A549 treated with AZD9567 at 1 μM for 4 hours (cell line): Measurements from ENCODE around the gene LRFN4. TPM values are rescaled to one million over a fixed set of nuclear protein-coding genes. Genes with fewer than 3 reads are reported as not detected.

Experiments used
- total RNA-seq: library from RNA; stranded (reverse); fragments of 200-300 nt; extraction: Qiagen RNA extraction; gene quantifications from 5 replicates; pipeline ENCODE4 v1.2.3, GENCODE V29; 2022; ENCODE audit not compliant: insufficient read depth

The LRFN4 gene
- 78.2 to 107 TPM (median 96.1 TPM) in 5 replicates for total RNA-seq

DNA sequence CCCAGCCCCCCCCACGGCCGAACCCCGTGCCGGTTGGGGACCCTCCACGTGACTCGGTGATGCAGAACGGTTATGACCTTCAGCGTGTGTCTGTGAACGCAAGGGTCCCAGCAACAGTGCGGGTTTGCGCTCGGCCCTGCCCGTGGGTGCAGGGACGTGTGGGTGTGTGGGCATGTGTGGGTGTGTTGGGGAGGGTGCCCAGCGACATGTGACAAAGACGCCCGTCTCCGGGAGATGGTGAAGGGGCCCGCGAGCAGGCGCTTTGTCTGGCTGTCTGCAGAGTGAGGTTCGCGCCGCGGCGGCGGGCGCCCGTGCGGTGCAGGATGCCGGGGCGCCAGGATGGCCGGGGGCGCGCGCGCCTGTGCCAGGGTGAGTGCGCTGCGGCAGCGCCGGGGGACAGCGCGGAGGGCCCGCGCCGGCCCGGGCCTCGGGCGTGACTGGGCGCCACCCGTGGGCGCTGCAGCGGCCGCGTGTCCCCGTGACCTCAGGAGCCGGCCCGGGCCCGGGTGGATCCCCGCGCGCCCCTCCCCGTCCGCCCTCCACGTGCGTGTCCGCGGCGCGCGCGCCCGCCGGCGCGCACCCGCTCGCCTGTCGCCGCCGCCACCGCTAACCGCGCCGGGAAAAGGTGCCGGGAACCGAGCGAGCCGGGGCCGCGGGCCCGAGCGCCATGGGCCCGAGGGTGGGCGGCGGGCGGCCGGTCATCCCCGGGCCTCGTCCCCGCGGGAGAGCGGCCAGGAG lies at the start of gene LRFN4:
Gene LRFN4 (plus strand): TSS at position 569 of the 738 bp plus-strand sequence. CDS start 681 bp downstream, outside the sequence.

DNA sequence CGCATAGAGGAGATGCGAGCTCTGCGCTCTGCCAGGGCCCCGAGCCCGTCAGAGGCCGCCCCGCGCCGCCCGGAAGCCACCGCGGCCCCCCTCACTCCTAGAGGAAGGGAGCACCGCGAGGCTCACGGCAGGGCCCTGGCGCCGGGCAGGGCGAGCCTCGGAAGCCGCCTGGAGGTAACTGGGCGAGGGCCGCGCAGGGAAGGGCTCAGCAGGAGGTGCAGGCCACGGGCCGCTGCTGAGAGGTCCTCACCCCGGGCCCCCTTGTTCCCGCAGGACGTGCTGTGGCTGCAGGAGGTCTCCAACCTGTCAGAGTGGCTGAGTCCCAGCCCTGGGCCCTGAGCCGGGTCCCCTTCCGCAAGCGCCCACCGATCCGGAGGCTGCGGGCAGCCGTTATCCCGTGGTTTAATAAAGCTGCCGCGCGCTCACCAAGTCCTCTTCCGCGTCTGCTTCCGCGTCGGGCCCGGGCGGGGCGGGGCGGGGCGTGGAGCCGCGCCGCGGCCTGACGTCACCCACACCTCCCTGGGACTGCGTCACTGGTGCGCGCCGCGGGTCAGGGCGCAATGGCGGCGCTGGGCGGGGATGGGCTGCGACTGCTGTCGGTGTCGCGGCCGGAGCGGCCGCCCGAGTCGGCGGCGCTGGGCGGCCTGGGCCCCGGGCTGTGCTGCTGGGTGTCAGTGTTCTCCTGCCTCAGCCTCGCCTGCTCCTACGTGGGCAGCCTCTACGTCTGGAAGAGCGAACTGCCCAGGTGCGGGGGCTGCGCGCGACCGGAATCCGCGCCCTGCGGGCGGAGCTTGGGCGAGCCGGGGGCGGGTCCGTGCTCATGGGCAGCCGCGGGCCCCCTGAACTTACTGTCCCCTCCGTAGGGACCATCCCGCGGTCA lies 13.7 kb upstream of the LRFN4 start, which contains the start of gene RCE1:
Gene RCE1 (plus strand): TSS at position 546 of the 880 bp plus-strand sequence. CDS start 15 bp downstream, at position 561.

Other genes starting within 250 kb of the LRFN4 start
- 85.0 to 108 TPM (median 90.7 TPM) in 5 replicates for gene RBM14, start 240.4 kb upstream of the LRFN4 start, total RNA-seq
- 133 to 182 TPM (median 142 TPM) in 5 replicates for gene RBM4, start 218.4 kb upstream of the LRFN4 start, total RNA-seq
- 18.8 to 25.4 TPM (median 20.4 TPM) in 5 replicates for gene RBM4B, start 179.2 kb upstream of the LRFN4 start, total RNA-seq
- gene SPTBN2, start 127.8 kb upstream of the LRFN4 start, total RNA-seq, result 7.7 to 10.7 TPM (median 8.1 TPM) in 5 replicates
- 44.4 to 58.0 TPM (median 54.2 TPM) in 5 replicates for gene RCE1, start 13.6 kb upstream of the LRFN4 start, total RNA-seq
- gene PC, start 101.3 kb downstream of the LRFN4 start, total RNA-seq, result 26.3 to 41.3 TPM (median 36.9 TPM) in 5 replicates
- gene C11orf86, start 118.2 kb downstream of the LRFN4 start, total RNA-seq, result 23.8 to 55.4 TPM (median 44.0 TPM) in 5 replicates
- gene SYT12, start 166.1 kb downstream of the LRFN4 start, total RNA-seq, result 14.4 to 18.3 TPM (median 16.2 TPM) in 5 replicates
- gene RHOD, start 199.8 kb downstream of the LRFN4 start, total RNA-seq, result 33.7 to 51.0 TPM (median 43.7 TPM) in 5 replicates